Fibroblast of lung (primary cell): ENCODE results near the gene SUFU. TPM values are rescaled to one million over a fixed set of nuclear protein-coding genes. Genes with fewer than 3 reads are reported as not detected.

Experiments used
- DNase-seq, 2 donors: peaks; one replicate each; pipeline versions ENCODE4 v3.0.0 to v3.0.0-alpha.2; 2010; ENCODE audit warnings: low read depth in 2 of 2
- H2AFZ ChIP-seq: 2 replicates; pipeline ENCODE4 v1.5.1; 2012; ENCODE audit warnings: low read length, control low read depth, inconsistent platforms
- H3K27ac ChIP-seq: 2 replicates; pipeline ENCODE4 v1.5.1; 2011; ENCODE audit warnings: low read length, control low read depth; ENCODE audit not compliant: insufficient read depth
- H3K27me3 ChIP-seq: 2 replicates; pipeline ENCODE4 v1.5.1; 2011; ENCODE audit warnings: mild to moderate bottlenecking, low read length; ENCODE audit not compliant: control insufficient read depth, insufficient read depth
- H3K36me3 ChIP-seq: 2 replicates; pipeline ENCODE4 v1.5.1; 2011; ENCODE audit warnings: low read length; ENCODE audit not compliant: control insufficient read depth, insufficient read depth
- H3K4me1 ChIP-seq: 2 replicates; pipeline ENCODE4 v1.5.1; 2011; ENCODE audit warnings: low read length; ENCODE audit not compliant: control insufficient read depth, insufficient read depth; ENCODE audit errors: extremely low read depth
- H3K4me2 ChIP-seq: 2 replicates; pipeline ENCODE4 v1.5.1; 2011; ENCODE audit warnings: low read length, control low read depth; ENCODE audit not compliant: insufficient read depth; ENCODE audit errors: extremely low read depth
- H3K4me3 ChIP-seq, 4 experiments: fragments of 200-600 bp in 1 of 4; sonication (generic) in 1 of 4; replicated peaks in 1 of 4; 2 replicates each; pipeline ENCODE4 v1.5.1; 2011 to 2016; ENCODE audit warnings: low read length in 4 of 4, low read depth in 3 of 4, mild to moderate bottlenecking in 3 of 4, control low read depth in 2 of 4, inconsistent platforms in 1 of 4, mixed read lengths in 1 of 4; ENCODE audit not compliant: insufficient read depth in 1 of 4; ENCODE audit errors: control extremely low read depth in 1 of 4
- H3K79me2 ChIP-seq: 2 replicates; pipeline ENCODE4 v1.5.1; 2012; ENCODE audit warnings: mild to moderate bottlenecking, low read length, inconsistent platforms; ENCODE audit not compliant: control insufficient read depth, insufficient read depth
- H3K9ac ChIP-seq: 2 replicates; pipeline ENCODE4 v1.5.1; 2011; ENCODE audit warnings: mild to moderate bottlenecking, low read length, control low read depth; ENCODE audit not compliant: insufficient read depth
- H3K9me3 ChIP-seq: 2 replicates; pipeline ENCODE4 v1.5.1; 2012; ENCODE audit warnings: low read depth, low read length; ENCODE audit not compliant: control insufficient read depth, insufficient read depth
- H4K20me1 ChIP-seq: 2 replicates; pipeline ENCODE4 v1.5.1; 2011; ENCODE audit warnings: low read length; ENCODE audit not compliant: control insufficient read depth, insufficient read depth; ENCODE audit errors: extremely low read depth
- EZH2 ChIP-seq: IDR thresholded peaks from 2 replicates; pipeline ENCODE4 v1.5.1; 2012; ENCODE audit warnings: low read length, control low read depth, mild to moderate bottlenecking; ENCODE audit errors: missing control alignments
- polyA plus RNA-seq, 2 donors: library from polyadenylated mRNA; depleted of rRNA in 1 of 2; stranded (reverse) in 1 of 2; unstranded in 1 of 2; fragments of >200 nt; gene quantifications; 2 replicates each; pipeline ENCODE4 v1.2.1, GENCODE V29; 2011 to 2012; ENCODE audit warnings: missing spikeins in 1 of 2
- total RNA-seq: library from RNA; depleted of rRNA; stranded (reverse); fragments of >200 nt; gene quantifications from 2 replicates; pipeline ENCODE4 v1.2.1, GENCODE V29; 2014
- TF ChIP-seq, protein P1 (sequence below), 2 donors: IDR thresholded peaks in 1 of 2; conservative IDR thresholded peaks in 1 of 2; 1 replicate in 1 of 2; 2 replicates in 1 of 2; pipeline ENCODE4 v1.5.1; 2011 to 2012; ENCODE audit warnings: low read length in 2 of 2, control low read depth in 1 of 2, inconsistent platforms in 1 of 2, low read depth in 1 of 2, mild to moderate bottlenecking in 1 of 2

SUFU gene
- total and polyA plus RNA-seq, 2 donors (not counting 1 experiment from before 2014, with no cell fraction given) = 4.3 to 5.6 TPM

DNA sequence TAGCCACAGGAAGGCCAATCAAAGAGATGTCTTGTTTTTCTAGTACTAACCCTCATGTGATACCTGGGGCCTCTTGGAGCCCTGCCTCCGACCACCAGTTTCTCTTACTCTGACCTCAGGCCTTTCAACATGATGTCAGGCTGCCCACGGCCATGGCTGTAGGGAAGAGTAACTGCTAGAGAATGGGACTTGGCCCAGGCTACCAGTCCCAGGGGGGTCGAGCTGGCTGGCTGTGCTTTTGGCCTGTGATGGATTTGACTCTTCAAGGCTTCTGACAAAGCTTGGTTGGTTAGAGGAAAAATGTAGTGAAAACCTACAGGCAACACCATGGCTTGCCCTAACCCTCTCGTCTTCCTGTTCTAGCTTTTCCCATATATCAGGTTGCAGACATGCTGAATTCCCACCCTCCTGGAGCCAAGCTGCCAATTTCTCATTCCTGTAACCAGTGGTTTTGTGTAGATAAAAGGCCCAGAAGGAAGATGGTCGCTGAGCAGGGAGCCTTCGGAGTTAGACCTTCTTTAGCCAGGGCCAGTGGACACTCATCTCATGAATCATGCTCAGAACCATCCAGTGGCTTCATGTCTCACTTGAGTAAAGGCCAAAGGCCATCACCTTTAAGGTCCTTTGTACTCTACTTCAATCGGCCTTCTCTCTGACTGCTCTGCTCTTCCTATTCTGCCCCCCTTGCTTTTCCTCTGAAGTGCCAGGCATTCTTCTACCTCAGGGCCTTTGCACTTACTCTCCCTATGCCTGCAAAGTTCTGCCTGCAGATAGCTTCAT, 19.7 kb downstream of the SUFU start:
- Histone ChIP-seq H3K27ac (peak overlapping the region; percentile 22), H3K4me2 (peak overlapping the region; percentile 16), H2AFZ (no peak overlapping the region), H3K4me1 (no peaks in the 10 kb centered on the region), H3K79me2 (no peaks in the 10 kb centered on the region), H3K36me3 (no peaks in the 10 kb centered on the region), H3K9me3 (no peaks in the 10 kb centered on the region), H3K4me3 (no peak overlapping the region), H3K9ac (no peak overlapping the region), H4K20me1 (no peaks in the 10 kb centered on the region), H3K27me3 (no peaks in the 10 kb centered on the region)
- peak; percentile 51 to 89 for DNase-seq
- TF ChIP-seq EZH2 = no peak
- TF ChIP-seq, protein P1, sequence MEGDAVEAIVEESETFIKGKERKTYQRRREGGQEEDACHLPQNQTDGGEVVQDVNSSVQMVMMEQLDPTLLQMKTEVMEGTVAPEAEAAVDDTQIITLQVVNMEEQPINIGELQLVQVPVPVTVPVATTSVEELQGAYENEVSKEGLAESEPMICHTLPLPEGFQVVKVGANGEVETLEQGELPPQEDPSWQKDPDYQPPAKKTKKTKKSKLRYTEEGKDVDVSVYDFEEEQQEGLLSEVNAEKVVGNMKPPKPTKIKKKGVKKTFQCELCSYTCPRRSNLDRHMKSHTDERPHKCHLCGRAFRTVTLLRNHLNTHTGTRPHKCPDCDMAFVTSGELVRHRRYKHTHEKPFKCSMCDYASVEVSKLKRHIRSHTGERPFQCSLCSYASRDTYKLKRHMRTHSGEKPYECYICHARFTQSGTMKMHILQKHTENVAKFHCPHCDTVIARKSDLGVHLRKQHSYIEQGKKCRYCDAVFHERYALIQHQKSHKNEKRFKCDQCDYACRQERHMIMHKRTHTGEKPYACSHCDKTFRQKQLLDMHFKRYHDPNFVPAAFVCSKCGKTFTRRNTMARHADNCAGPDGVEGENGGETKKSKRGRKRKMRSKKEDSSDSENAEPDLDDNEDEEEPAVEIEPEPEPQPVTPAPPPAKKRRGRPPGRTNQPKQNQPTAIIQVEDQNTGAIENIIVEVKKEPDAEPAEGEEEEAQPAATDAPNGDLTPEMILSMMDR (conservative IDR thresholded peaks at IDR 0.05 in 1 of 2, IDR thresholded peaks at IDR 0.05 in 1 of 2; ENCODE audit: low read depth in 1 of 2, low read length in 2 of 2) = no peak

DNA sequence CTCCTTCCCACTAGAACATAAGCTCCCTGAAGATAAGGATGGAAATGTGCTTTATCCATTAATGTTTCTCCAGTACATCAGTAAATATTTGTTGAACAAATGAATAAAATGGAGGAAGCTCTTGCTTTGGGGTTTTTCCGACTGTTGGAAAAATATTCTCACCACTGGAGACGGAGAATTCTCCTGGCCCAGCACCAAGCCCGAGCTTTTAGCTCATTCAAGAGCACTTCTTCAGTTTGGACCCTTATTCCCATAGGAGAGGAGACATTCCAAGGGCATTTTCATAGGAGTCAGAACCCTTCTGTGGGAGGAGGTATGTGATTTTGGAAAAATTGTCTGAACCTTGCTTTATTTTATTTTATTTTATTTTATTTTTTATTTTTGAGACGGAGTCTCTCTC, 21.0 kb downstream of the SUFU start:
- H3K4me1 ChIP-seq = no peaks in the 10 kb centered on the region

DNA sequence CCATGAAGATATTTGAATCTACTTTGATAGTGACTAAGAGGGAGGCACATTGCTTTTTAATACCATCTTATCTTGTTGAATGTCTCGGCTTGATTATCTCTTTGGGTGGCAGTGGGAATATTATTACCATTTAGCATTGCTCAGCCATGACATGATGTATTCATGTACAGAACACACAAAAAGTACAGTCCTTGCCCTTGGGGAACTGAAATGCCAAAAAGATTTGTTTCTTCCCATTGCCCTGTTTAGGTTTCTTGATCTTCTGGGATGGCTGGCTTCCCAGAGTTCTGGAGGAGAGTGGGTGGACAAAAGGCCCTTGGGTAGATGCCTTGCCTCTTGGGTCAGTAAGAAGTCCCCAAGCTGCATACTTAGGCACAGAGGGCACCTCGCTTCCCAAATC, 23.8 kb downstream of the SUFU start:
- Histone ChIP-seq H3K9me3 (no peaks in the 10 kb centered on the region), H2AFZ (no peak overlapping the region), H3K4me1 (no peaks in the 10 kb centered on the region), H3K79me2 (no peaks in the 10 kb centered on the region), H3K4me3 (no peak overlapping the region), H3K27me3 (no peaks in the 10 kb centered on the region), H3K27ac (no peak overlapping the region), H4K20me1 (no peaks in the 10 kb centered on the region), H3K9ac (no peak overlapping the region), H3K4me2 (no peak overlapping the region), H3K36me3 (no peaks in the 10 kb centered on the region)
- DNase-seq = no peak
- TF ChIP-seq EZH2 = no peak
- TF ChIP-seq, protein P1 (conservative IDR thresholded peaks at IDR 0.05 in 1 of 2, IDR thresholded peaks at IDR 0.05 in 1 of 2; ENCODE audit: low read depth in 1 of 2, low read length in 2 of 2) = no peak

More for the DNA sequence above, 21.0 kb downstream of the SUFU start:
- DNase-seq = no peak
- H3K9me3 ChIP-seq = no peaks in the 10 kb centered on the region
- H3K9ac ChIP-seq = no peak overlapping the region
- H3K79me2 ChIP-seq = no peaks in the 10 kb centered on the region
- H3K36me3 ChIP-seq = no peaks in the 10 kb centered on the region
- H3K27me3 ChIP-seq = no peaks in the 10 kb centered on the region
- TF ChIP-seq, protein P1 (conservative IDR thresholded peaks at IDR 0.05 in 1 of 2, IDR thresholded peaks at IDR 0.05 in 1 of 2; ENCODE audit: low read depth in 1 of 2, low read length in 2 of 2) = no peak
- no peak for TF ChIP-seq EZH2
- no peak overlapping the region for H2AFZ ChIP-seq
- no peak overlapping the region for H3K4me3 ChIP-seq
- H3K4me2 ChIP-seq = no peak overlapping the region
- H3K27ac ChIP-seq = no peak overlapping the region
- no peaks in the 10 kb centered on the region for H4K20me1 ChIP-seq
